K562 (cell line): ENCODE measurements around the gene SYNGR4. TPM values are rescaled to one million over a fixed set of nuclear protein-coding genes. Genes with fewer than 3 reads are reported as not detected.

Experiments
- E2F6 ChIP-seq, 2 experiments: IDR thresholded peaks; 2 replicates each; pipeline ENCODE4 v1.6.1; 2011; ENCODE audit warnings: borderline replicate concordance in 1 of 2, control low read depth in 1 of 2, low read depth in 1 of 2, low read length in 1 of 2, mild to moderate bottlenecking in 1 of 2, mixed read lengths in 1 of 2, moderate library complexity in 1 of 2; ENCODE audit not compliant: insufficient read depth in 1 of 2, insufficient read length in 1 of 2, poor library complexity in 1 of 2, severe bottlenecking in 1 of 2; ENCODE audit errors: extremely low read depth in 1 of 2
- HOXB6 ChIP-seq: fragments of 250-450 bp; sonication (Bioruptor Pico); IDR thresholded peaks from 2 replicates; pipeline ENCODE4 v1.5.1; 2022; ENCODE audit warnings: mild to moderate bottlenecking, borderline replicate concordance
- NFE2L1 ChIP-seq: fragments of 450-650 bp; IDR thresholded peaks from 2 replicates; pipeline ENCODE4 v1.6.1; 2016; ENCODE audit warnings: missing genetic modification characterization, low read depth, mild to moderate bottlenecking, missing compliant biosample characterization, moderate library complexity, borderline replicate concordance
- USF2 ChIP-seq: sonication (generic); formaldehyde crosslinking; IDR thresholded peaks from 2 replicates; pipeline ENCODE4 v1.5.0; 2020; ENCODE audit warnings: missing genetic modification reagents
- ZNF217 ChIP-seq: sonication (generic); formaldehyde crosslinking; IDR thresholded peaks from 2 replicates; pipeline ENCODE4 v1.8.0; 2022; ENCODE audit warnings: mild to moderate bottlenecking, missing genetic modification reagents
- ZNF23 ChIP-seq: fragments of 250-450 bp; sonication (Bioruptor Pico); IDR thresholded peaks from 2 replicates; pipeline ENCODE4 v1.4.0; 2020; ENCODE audit warnings: mild to moderate bottlenecking
- ZNF354B ChIP-seq: fragments of 250-450 bp; sonication (Bioruptor Pico); IDR thresholded peaks from 2 replicates; pipeline ENCODE4 v1.4.0; 2020
- ZNF668 ChIP-seq: fragments of 250-450 bp; sonication (Bioruptor Pico); IDR thresholded peaks from 2 replicates; pipeline ENCODE4 v1.8.0; 2022; ENCODE audit warnings: mild to moderate bottlenecking, inconsistent platforms
- polyA plus RNA-seq, 8 experiments: library from polyadenylated mRNA; depleted of rRNA in 4 of 8; stranded (reverse) in 5 of 8; unstranded in 3 of 8; fragments of >200 nt; fragmentation: Nextera tagmentation in 2 of 8; fragmentation: Illumina TruSeq in 1 of 8; extraction: Ambion mirVana in 2 of 8; extraction: Trizol in 1 of 8; gene quantifications; 2 replicates each; pipeline versions ENCODE4 v1.2.1 to v1.2.3, GENCODE V29; 2011 to 2014; ENCODE audit warnings: inconsistent platforms in 1 of 8, missing spikeins in 1 of 8
- total RNA-seq, 7 experiments: library from RNA; depleted of rRNA in 6 of 7; stranded (reverse); fragments of >200 nt in 6 of 7; fragmentation: Illumina TruSeq in 2 of 7; extraction: Trizol in 2 of 7; gene quantifications; 2 replicates each; pipeline versions ENCODE4 v1.2.1 to v1.2.3, GENCODE V29; 2011 to 2021; ENCODE audit warnings: low replicate concordance in 1 of 7
- TF ChIP-seq, protein P1 (sequence below): fragments of 450-650 bp; IDR thresholded peaks from 2 replicates; pipeline ENCODE4 v1.6.1; 2016; ENCODE audit warnings: mild to moderate bottlenecking, moderate library complexity
- TF ChIP-seq, protein P2 (sequence below): fragments of 450-650 bp; IDR thresholded peaks from 2 replicates; pipeline ENCODE4 v1.7.1; 2018; ENCODE audit warnings: mild to moderate bottlenecking, low read depth; ENCODE audit not compliant: partially characterized antibody

Gene SYNGR4
- total and polyA plus RNA-seq, 9 of the 15 experiments (the other 6 are each of a cell fraction or from before 2014, with no cell fraction given): 0.07 to 0.14 TPM; not detected in 7

- TF ChIP-seq, protein P1, sequence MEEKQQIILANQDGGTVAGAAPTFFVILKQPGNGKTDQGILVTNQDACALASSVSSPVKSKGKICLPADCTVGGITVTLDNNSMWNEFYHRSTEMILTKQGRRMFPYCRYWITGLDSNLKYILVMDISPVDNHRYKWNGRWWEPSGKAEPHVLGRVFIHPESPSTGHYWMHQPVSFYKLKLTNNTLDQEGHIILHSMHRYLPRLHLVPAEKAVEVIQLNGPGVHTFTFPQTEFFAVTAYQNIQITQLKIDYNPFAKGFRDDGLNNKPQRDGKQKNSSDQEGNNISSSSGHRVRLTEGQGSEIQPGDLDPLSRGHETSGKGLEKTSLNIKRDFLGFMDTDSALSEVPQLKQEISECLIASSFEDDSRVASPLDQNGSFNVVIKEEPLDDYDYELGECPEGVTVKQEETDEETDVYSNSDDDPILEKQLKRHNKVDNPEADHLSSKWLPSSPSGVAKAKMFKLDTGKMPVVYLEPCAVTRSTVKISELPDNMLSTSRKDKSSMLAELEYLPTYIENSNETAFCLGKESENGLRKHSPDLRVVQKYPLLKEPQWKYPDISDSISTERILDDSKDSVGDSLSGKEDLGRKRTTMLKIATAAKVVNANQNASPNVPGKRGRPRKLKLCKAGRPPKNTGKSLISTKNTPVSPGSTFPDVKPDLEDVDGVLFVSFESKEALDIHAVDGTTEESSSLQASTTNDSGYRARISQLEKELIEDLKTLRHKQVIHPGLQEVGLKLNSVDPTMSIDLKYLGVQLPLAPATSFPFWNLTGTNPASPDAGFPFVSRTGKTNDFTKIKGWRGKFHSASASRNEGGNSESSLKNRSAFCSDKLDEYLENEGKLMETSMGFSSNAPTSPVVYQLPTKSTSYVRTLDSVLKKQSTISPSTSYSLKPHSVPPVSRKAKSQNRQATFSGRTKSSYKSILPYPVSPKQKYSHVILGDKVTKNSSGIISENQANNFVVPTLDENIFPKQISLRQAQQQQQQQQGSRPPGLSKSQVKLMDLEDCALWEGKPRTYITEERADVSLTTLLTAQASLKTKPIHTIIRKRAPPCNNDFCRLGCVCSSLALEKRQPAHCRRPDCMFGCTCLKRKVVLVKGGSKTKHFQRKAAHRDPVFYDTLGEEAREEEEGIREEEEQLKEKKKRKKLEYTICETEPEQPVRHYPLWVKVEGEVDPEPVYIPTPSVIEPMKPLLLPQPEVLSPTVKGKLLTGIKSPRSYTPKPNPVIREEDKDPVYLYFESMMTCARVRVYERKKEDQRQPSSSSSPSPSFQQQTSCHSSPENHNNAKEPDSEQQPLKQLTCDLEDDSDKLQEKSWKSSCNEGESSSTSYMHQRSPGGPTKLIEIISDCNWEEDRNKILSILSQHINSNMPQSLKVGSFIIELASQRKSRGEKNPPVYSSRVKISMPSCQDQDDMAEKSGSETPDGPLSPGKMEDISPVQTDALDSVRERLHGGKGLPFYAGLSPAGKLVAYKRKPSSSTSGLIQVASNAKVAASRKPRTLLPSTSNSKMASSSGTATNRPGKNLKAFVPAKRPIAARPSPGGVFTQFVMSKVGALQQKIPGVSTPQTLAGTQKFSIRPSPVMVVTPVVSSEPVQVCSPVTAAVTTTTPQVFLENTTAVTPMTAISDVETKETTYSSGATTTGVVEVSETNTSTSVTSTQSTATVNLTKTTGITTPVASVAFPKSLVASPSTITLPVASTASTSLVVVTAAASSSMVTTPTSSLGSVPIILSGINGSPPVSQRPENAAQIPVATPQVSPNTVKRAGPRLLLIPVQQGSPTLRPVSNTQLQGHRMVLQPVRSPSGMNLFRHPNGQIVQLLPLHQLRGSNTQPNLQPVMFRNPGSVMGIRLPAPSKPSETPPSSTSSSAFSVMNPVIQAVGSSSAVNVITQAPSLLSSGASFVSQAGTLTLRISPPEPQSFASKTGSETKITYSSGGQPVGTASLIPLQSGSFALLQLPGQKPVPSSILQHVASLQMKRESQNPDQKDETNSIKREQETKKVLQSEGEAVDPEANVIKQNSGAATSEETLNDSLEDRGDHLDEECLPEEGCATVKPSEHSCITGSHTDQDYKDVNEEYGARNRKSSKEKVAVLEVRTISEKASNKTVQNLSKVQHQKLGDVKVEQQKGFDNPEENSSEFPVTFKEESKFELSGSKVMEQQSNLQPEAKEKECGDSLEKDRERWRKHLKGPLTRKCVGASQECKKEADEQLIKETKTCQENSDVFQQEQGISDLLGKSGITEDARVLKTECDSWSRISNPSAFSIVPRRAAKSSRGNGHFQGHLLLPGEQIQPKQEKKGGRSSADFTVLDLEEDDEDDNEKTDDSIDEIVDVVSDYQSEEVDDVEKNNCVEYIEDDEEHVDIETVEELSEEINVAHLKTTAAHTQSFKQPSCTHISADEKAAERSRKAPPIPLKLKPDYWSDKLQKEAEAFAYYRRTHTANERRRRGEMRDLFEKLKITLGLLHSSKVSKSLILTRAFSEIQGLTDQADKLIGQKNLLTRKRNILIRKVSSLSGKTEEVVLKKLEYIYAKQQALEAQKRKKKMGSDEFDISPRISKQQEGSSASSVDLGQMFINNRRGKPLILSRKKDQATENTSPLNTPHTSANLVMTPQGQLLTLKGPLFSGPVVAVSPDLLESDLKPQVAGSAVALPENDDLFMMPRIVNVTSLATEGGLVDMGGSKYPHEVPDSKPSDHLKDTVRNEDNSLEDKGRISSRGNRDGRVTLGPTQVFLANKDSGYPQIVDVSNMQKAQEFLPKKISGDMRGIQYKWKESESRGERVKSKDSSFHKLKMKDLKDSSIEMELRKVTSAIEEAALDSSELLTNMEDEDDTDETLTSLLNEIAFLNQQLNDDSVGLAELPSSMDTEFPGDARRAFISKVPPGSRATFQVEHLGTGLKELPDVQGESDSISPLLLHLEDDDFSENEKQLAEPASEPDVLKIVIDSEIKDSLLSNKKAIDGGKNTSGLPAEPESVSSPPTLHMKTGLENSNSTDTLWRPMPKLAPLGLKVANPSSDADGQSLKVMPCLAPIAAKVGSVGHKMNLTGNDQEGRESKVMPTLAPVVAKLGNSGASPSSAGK: no peak
- TF ChIP-seq ZNF217 (CRISPR knock-in tag): no peak
- TF ChIP-seq NFE2L1 (tag): no peak
- no peak for TF ChIP-seq USF2 (CRISPR knock-in tag)
- TF ChIP-seq, protein P2, sequence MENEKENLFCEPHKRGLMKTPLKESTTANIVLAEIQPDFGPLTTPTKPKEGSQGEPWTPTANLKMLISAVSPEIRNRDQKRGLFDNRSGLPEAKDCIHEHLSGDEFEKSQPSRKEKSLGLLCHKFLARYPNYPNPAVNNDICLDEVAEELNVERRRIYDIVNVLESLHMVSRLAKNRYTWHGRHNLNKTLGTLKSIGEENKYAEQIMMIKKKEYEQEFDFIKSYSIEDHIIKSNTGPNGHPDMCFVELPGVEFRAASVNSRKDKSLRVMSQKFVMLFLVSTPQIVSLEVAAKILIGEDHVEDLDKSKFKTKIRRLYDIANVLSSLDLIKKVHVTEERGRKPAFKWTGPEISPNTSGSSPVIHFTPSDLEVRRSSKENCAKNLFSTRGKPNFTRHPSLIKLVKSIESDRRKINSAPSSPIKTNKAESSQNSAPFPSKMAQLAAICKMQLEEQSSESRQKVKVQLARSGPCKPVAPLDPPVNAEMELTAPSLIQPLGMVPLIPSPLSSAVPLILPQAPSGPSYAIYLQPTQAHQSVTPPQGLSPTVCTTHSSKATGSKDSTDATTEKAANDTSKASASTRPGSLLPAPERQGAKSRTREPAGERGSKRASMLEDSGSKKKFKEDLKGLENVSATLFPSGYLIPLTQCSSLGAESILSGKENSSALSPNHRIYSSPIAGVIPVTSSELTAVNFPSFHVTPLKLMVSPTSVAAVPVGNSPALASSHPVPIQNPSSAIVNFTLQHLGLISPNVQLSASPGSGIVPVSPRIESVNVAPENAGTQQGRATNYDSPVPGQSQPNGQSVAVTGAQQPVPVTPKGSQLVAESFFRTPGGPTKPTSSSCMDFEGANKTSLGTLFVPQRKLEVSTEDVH: no peak
- TF ChIP-seq ZNF23 (CRISPR knock-in tag): no peak
- TF ChIP-seq E2F6 (IDR thresholded peaks at IDR 0.05; ENCODE audit: borderline replicate concordance in 1 of 2, extremely low read depth in 1 of 2, insufficient read depth in 1 of 2, insufficient read length in 1 of 2, low read depth in 1 of 2, low read length in 1 of 2, poor library complexity in 1 of 2, severe bottlenecking in 1 of 2): no peak
- no peak for TF ChIP-seq HOXB6
- no peak for TF ChIP-seq ZNF668 (CRISPR knock-in tag)
- no peak for TF ChIP-seq ZNF354B (CRISPR knock-in tag)
Measured at GRCh38 chr19:48418317-48419064, 54.3 kb downstream of the SYNGR4 start (continued).
